ENCODE measurements around the gene TNNT1. TPM values are rescaled to one million over a fixed set of nuclear protein-coding genes. Genes with fewer than 3 reads are reported as not detected.

The TNNT1 gene
- total RNA-seq, 6 experiments from 2014 or later: 1.2 to 10.9 (median 1.6) TPM; not detected in 2

DNA sequence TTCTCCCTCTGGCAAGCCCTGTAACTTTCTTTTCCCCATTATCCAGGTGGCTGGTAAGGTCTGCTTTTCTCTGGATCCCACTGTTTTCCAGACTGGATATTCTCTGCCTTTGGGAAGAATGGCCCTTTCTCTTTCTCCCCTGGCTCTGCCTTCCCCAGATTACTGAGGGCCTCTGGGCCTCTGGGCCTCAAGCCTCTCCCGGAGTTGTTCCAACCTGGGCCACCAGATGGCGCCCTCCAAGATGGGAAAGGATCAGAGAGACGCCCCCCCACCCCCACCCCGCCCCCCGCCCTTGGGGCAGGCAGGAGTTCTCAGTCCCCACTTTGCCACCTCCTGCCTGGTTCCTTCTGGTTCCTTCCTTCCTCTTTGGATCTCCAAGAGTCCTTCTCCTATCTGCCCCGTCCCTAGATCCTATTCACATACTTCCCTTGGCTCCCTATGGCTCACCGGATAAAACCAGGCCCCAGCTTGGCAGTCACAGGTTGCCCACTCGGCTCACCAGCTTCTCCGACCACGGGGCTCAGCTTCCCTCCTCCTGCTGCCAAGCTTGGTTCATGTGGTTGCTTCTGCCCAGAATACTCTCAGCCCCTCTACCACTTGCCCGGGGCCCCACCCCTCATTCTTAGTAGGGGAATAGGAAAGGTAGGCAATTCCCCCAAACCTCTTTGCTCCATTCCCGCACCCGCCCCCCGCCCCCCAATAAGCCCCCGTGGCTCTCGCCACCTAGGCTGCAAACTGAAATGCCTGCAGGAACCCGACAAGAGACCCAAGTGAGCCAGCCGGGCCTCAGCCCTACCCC lies 60.3 kb downstream of the TNNT1 start:
- Histone ChIP-seq H3K27me3 (no peaks in the 10 kb centered on the region), H3K36me3 (peaks cover 0 to 15% (median 5%) of the 10 kb centered on the region in 4 donors), H3K4me3 (no peak overlapping the region), H3K27ac (no peak overlapping the region), H3K4me1 (peaks cover 0 to 12% (median 4%) of the 10 kb centered on the region in 4 donors), H3K9me3 (no peaks in the 10 kb centered on the region)
- WGBS (ENCODE audit: insufficient coverage, low coverage, low lambda C conversion rate, missing lambda C conversion rate): 39% methylated on average over 15 of the region's 18 CpGs
- TF ChIP-seq, protein P1, sequence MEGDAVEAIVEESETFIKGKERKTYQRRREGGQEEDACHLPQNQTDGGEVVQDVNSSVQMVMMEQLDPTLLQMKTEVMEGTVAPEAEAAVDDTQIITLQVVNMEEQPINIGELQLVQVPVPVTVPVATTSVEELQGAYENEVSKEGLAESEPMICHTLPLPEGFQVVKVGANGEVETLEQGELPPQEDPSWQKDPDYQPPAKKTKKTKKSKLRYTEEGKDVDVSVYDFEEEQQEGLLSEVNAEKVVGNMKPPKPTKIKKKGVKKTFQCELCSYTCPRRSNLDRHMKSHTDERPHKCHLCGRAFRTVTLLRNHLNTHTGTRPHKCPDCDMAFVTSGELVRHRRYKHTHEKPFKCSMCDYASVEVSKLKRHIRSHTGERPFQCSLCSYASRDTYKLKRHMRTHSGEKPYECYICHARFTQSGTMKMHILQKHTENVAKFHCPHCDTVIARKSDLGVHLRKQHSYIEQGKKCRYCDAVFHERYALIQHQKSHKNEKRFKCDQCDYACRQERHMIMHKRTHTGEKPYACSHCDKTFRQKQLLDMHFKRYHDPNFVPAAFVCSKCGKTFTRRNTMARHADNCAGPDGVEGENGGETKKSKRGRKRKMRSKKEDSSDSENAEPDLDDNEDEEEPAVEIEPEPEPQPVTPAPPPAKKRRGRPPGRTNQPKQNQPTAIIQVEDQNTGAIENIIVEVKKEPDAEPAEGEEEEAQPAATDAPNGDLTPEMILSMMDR (IDR thresholded peaks at IDR 0.05): peak; percentile 26 to 79 (median 74)
- TF ChIP-seq POLR2A (IDR thresholded peaks at IDR 0.05): no peak
- intact Hi-C loops (cut with DNase I): no loop called here
- ATAC-seq: peak in 3 of 4 donors; percentile 20 to 43 (median 33)
- DNase-seq: peak in 1 of 3 donors; percentile 64

DNA sequence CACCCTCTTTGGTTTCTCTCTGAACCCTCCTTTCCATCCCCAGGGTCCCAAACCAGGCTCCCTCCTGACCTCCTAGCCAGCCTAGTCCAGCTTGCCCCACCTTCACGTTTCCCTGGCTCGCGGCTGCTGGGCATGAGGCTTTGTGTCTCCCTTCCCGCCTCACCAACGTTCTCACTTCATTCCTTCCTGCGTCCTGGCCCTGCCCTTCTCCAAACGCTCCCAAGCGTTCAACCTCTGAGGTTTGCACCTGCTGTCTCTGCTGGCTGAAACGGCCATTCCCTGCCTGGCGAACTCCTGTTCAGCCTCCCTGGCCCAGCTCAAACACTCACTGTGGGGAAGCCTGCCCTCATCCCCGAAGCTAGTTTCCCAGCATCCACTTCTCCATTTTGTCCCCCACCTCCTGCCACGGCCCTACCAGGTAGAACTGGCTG lies 61.0 kb downstream of the TNNT1 start:
- TF ChIP-seq, protein P1 (IDR thresholded peaks at IDR 0.05): no peak
- no peak for TF ChIP-seq POLR2A (IDR thresholded peaks at IDR 0.05)
- 59% methylated on average over 4 of the region's 12 CpGs for WGBS (ENCODE audit: insufficient coverage, low coverage, low lambda C conversion rate, missing lambda C conversion rate)
- H3K27ac ChIP-seq: no peak overlapping the region
- intact Hi-C loops (cut with DNase I): no loop called here
- DNase-seq (no peak), ATAC-seq (no peak)
- H3K36me3 ChIP-seq: peaks cover 0 to 15% (median 4%) of the 10 kb centered on the region in 4 donors
- H3K9me3 ChIP-seq: no peaks in the 10 kb centered on the region
- peaks cover 0 to 12% (median 4%) of the 10 kb centered on the region in 4 donors for H3K4me1 ChIP-seq
- no peaks in the 10 kb centered on the region for H3K27me3 ChIP-seq
- H3K4me3 ChIP-seq: no peak overlapping the region

DNA sequence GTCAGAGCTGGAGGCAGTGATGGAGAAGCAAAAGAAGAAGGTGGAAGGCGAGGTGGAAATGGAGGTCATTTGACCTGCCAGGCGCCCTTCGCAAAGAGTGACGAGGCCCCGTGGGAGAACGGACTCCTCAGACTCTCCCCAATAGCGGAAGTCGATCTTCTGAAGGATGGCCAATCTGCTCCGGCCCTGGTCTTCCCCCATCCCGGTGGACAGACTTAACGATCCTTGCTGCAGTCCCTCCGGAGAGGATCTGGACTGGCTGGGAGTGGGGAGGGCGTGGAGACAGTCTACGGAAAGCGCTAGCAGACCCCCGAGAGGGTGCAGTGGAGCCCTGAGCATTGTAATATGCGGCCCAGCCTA lies 61.5 kb downstream of the TNNT1 start:
- WGBS (ENCODE audit: insufficient coverage, low coverage, low lambda C conversion rate, missing lambda C conversion rate): 34% methylated on average over 8 of the region's 17 CpGs
- ATAC-seq (peak in 3 of 4 donors; percentile 5 to 15 (median 9)), DNase-seq (no peak)
- Histone ChIP-seq H3K27me3 (no peaks in the 10 kb centered on the region), H3K9me3 (no peaks in the 10 kb centered on the region), H3K27ac (no peak overlapping the region), H3K4me1 (peaks cover 0 to 12% (median 4%) of the 10 kb centered on the region in 4 donors), H3K36me3 (peaks cover 0 to 10% (median under 1%) of the 10 kb centered on the region in 4 donors), H3K4me3 (peak overlapping the region; percentile 27 to 39 (median 33))
- intact Hi-C loops (cut with DNase I): no loop called here
- no peak for TF ChIP-seq POLR2A (IDR thresholded peaks at IDR 0.05)
- TF ChIP-seq, protein P1 (IDR thresholded peaks at IDR 0.05): no peak

DNA sequence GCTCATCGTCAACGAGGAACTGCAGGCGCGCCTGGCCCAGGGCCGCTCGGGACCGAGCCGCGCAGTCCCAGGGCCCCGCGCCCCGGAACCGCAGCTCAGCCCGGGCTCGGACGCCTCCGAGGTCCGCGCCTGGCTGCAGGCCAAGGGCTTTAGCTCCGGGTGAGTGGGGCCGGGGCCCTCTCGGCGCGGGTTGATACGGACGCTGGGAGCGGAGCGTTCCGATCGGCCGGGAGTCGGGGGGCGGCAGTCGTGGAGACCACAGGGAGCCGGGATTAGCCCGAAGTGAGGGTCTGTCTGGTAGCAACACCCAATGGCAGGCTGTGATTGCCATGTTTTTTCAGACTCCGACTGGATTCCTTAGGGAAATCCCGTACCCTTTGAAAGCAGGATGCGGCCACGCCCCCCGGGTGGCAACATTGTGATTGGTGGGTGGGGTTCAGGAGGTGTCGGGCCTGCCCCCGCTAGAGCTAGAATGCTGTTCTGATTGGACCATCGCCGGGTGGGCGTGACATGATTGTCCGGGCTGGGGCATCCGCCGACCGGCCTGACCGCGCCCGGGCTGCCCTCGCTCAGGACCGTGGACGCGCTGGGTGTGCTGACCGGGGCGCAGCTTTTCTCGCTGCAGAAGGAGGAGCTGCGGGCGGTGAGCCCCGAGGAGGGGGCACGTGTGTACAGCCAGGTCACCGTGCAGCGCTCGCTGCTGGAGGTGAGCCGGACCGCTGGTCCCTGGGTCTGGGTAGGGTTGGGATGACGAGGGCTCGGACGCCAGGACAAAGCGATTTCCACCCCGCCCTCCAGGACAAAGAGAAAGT lies 62.1 kb downstream of the TNNT1 start:
- peaks cover 0 to 12% (median 4%) of the 10 kb centered on the region in 4 donors for H3K4me1 ChIP-seq

More for the DNA sequence above, 62.1 kb downstream of the TNNT1 start:
- intact Hi-C loops (cut with DNase I): no loop called here
- Histone ChIP-seq H3K4me3 (peak overlapping the region; percentile 27 to 39 (median 33)), H3K9me3 (no peaks in the 10 kb centered on the region), H3K36me3 (peaks cover 0 to 5% (median 0%) of the 10 kb centered on the region in 4 donors), H3K27ac (no peak overlapping the region), H3K27me3 (peaks cover 0 to 4% of the 10 kb centered on the region in 2 donors)
- TF ChIP-seq, protein P1 (IDR thresholded peaks at IDR 0.05): no peak
- TF ChIP-seq POLR2A (IDR thresholded peaks at IDR 0.05): peak; percentile 15
- ATAC-seq (peak; percentile 82 to 91 (median 84)), DNase-seq (peak; percentile 84 to 92 (median 86))
- WGBS (ENCODE audit: insufficient coverage, low coverage, low lambda C conversion rate, missing lambda C conversion rate): 7% methylated on average over 37 of the region's 74 CpGs

All from right lobe of liver (tissue), 6 donors.